HUDEP-2 (cell line): ENCODE measurements around the gene TAF6L.
"Not testable (repeated sequence)": the region's sequence is repeated elsewhere in the genome, so short reads cannot be mapped to it uniquely, and the experiment has no call there.

Source experiments
- DNase-seq, 76 experiments: peaks; one replicate each; lab custom pipeline; 2025; ENCODE audit not compliant: unreplicated experiment in 76 of 76; lab: John Stamatoyannopoulos, UW

Gene TAF6L

GRCh38 chr11:62755086-62755615, 16.0 kb upstream of the TAF6L start:
- DNase-seq: no peak

GRCh38 chr11:62757846-62758788, 13.1 kb upstream of the TAF6L start:
- DNase-seq: no peak

GRCh38 chr11:62760867-62761227, 10.3 kb upstream of the TAF6L start:
- not testable (repeated sequence) for DNase-seq

DNA sequence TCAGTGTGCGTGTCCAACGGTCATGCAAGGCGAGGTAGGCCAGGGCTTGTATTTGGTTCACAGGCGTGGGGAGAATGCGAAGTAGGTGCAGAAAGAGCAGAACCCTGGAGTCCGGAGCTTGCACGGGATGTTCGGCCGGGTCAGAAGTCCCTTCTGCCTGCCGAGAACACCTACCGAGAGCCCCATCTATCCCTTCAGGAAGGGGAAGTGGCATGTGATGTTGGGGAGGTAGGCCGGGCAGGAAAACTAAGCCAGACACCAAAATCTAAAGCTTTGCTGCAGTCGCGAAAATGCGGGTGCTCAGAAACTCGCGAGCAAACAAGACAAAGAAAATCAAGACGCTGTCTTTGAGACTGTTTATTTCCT, 435 bp upstream of the TAF6L start:
- DNase-seq: peak in 16 of 76 experiments; percentile 13 to 65 (median 44)

GRCh38 chr11:62774407-62774806, 3.2 kb downstream of the TAF6L start:
- DNase-seq: no peak

DNA sequence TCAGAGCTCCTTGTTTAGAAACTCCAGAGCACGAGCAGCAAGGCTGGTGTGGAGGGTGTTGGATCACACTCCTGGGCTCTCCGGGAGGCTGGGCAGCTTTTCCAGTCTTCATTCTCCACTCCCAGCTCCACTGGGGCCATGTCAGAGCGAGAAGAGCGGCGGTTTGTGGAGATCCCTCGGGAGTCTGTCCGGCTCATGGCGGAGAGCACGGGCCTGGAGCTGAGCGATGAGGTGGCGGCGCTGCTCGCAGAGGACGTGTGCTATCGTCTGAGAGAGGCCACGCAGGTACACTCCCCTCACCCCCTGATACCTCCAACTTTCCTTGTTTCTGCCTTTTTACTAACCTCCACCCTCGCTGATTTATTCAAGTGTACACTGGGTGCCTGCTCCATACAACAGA, 4.5 kb downstream of the TAF6L start:
- no peak for DNase-seq

GRCh38 chr11:62777389-62777788, 6.2 kb downstream of the TAF6L start:
- no peak for DNase-seq

DNA sequence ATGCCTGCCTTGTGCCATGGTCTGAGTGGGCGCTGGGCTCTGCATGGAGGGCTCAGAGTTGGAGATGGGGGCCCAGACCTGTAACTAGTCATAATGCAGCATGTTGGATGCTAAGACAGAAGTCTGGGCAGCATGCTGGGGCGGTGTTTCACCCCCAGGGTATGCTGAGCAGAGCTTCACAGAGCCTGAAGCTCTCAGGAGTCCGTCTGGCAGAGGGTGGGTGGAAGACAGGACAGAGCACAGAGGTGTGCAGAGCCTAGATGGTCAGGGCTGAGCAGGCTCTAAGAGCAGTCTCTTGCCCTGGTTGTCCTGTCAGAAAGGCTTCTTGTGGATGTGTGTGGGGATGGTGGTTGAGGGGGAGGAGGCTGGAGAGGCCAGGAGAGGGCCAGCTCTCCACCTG, 7.2 kb downstream of the TAF6L start:
- DNase-seq: no peak

- peak in 1 of 76 experiments; percentile 14 for DNase-seq
These were observed 11.6 kb downstream of the TAF6L start for GRCh38 chr11:62782753-62783152.

- DNase-seq: peak in 72 of 76 experiments; percentile 29 to 87 (median 73)
These were observed 15.3 kb downstream of the TAF6L start for GRCh38 chr11:62786318-62787004.

- DNase-seq: peak; percentile 28 to 98 (median 93)
These were observed 16.0 kb downstream of the TAF6L start, which contains the start of gene TMEM179B for GRCh38 chr11:62787005-62787759. TSS of gene TMEM179B (plus strand) at chr11:62787402. CDS start at chr11:62787432, 30 bp downstream.

GRCh38 chr11:62788991-62789390, 17.8 kb downstream of the TAF6L start:
- DNase-seq: no peak

- DNase-seq: no peak
These were observed 18.4 kb downstream of the TAF6L start for GRCh38 chr11:62789576-62789975.

DNA sequence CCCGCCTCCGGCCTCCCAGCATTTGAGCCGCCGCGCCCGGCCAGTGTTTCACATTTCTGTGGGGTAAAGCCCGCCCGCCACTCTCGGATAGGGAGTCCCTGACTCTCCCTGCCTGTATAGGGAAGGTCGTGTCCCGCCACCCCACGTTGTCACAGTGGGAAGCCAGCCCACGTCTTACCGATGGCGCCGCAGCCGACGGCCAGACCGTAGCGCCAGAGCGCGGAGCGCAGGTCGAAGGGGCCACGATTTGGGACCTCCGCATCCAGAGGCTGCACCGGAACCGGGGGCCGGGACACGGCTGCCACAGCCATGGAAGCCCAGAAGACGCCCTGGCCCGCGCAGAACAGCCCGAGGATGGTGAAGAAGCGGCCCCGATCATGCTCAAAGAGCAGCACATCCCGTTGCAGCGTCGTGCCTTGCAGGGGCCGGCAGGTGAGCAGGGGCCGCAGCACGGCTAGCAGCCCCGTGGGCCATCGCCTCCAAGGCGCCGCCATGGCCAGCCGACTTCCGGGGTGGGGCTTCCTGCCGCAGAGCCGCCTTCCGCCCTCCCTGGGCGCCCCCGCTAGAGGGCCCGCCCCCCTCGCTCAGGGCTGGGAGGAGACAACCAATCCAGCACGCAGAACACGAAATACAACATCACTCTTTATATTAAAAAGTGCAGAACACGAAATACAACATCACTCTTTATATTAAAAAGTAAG, 20.5 kb downstream of the TAF6L start, which contains the start of gene TMEM223:
TMEM223 (minus strand) TSS at position 506 of the 701 bp plus-strand sequence; CDS start at position 494, 12 bp downstream.
- peak in 70 of 76 experiments; percentile 19 to 88 (median 70) for DNase-seq

DNA sequence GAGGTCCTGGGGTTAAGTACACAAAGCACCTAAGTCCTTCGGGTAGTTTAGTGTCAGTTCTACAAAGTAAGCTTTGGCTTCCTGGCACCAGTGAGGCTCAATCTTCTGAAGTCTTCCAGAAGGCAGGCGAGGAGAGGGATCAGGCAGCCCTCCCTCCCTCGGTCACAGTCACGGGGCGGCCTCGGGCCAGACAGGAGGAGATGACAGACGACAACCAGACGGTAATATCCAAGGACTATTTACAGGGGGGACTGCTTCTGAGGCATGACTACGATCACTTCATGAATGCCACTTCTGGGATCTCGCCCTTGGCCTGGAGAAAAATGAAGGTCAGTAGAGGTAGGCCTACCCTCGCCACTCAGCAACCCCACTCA, 21.0 kb downstream of the TAF6L start:
- DNase-seq: peak in 1 of 76 experiments; percentile 31

DNA sequence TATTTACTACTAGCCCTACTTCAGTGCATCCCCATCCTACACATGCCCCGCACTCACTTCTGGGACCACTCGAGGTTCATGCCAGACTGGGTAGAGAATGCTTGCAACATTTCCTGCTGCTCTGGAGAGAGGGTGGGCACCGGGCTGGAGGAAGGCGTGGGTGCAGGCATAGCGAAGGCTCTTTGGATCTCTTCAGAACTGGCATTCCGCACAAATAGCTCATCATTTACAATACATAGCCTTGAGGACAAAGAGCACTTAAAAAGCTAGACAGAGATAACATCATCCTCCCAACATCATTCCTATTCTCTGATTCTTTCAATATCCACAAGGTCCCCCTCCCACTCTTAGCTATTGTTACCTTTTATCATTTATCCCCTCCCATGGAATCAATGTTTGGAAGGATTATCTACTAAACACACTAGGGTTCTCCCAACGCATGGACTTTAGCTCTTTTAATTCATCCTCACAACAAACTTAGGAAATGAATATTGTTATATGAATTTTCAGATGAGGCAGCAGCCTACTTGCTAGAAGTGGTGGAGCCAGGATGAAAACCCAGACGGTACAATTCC, 23.1 kb downstream of the TAF6L start:
- no peak for DNase-seq

GRCh38 chr11:62796281-62796680, 25.1 kb downstream of the TAF6L start:
- DNase-seq: no peak

DNA sequence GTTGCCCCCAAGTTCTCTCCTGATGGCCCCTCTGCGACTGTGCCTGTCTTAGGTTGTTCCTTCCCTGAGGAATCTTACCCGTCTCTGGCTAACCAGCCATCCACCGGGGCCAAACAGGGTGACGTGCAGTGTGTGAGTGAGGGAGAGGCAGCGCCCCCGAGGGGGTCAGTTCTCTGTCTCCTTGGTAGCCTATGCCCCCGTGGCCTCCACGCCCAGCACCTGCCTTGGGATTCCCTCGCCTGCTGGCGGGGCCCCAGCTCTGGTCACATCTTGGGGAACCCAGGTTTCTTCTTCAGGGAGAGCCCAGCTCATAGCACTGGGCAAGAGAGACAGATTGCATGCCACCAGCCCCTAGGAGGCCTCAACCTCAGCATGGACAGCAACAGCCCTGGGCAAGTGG, 28.3 kb downstream of the TAF6L start:
- no peak for DNase-seq

- DNase-seq: no peak
These were observed 29.9 kb downstream of the TAF6L start for GRCh38 chr11:62801071-62801470.
